Measurements from ENCODE around the gene GPR183. TPM values are rescaled to one million over a fixed set of nuclear protein-coding genes. Genes with fewer than 3 reads are reported as not detected.

The GPR183 gene, protein sequence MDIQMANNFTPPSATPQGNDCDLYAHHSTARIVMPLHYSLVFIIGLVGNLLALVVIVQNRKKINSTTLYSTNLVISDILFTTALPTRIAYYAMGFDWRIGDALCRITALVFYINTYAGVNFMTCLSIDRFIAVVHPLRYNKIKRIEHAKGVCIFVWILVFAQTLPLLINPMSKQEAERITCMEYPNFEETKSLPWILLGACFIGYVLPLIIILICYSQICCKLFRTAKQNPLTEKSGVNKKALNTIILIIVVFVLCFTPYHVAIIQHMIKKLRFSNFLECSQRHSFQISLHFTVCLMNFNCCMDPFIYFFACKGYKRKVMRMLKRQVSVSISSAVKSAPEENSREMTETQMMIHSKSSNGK
- total RNA-seq: 0.70 TPM

DNA sequence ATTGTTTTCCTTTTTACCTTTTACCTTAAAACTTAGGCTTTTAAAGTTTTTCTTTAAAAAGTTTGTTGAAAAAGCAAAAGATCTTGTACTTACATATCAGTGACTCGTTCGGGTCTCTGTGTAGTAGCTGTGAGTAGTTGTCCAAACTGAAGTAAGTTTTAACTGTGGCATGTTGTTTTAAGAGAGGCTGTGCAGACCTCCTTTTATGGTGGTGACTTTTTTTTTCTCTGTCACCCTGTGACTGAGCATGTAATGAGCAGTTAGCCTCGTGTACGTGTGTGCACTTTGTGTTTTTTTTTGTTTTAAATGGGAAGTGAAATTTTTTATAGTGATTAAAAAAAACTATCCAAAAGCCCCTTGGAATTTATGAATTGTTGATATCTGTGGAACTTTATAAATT, at the start of gene GPR183:
GPR183 (minus strand) TSS at position 153 of the 400 bp plus-strand sequence. CDS start 11,254 bp downstream, outside the sequence.
- no peak for DNase-seq (ENCODE audit: low spot score)
- ATAC-seq: peak; percentile 42

DNA sequence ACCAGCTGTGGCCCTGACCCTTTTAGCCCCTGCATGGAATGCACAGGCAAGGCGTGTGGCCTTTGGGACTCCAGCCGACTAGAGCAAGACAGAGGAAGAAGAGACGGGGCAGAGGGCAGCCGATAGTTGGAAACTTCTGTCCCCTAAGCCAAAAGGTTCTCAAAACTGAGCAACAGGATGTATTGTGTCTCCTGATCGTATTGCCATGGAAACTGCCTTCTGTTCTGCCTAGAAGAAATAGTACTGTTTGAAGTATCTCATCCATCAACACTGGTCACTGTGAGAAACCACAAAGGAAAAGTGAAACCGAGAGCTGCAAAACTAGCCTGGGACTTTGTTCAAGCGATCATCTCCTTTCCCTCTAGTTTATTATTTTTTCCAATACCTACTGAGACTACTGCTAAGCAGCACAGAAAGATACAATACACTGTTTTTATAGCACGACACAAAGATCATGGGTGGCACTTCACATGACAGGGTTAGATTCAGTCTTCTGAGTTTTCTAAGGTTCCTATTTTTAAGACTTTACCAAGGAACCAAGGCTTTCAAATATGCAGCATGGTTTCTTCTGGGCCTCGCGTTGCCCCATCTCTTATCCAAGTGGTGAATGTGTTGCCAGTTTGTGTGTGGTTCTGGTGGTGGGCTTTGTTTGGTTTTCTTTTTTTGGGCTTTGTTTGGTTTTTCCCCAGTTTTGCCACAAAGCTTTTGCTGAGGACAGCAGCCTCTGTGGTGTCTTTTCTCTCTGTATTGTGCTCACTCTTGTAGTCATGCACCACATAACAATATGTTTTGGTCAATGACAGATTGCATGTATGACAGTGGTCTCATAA, 49.3 kb upstream of the GPR183 start:
- ATAC-seq (peak; percentile 64), DNase-seq (ENCODE audit: low spot score) (no peak)

DNA sequence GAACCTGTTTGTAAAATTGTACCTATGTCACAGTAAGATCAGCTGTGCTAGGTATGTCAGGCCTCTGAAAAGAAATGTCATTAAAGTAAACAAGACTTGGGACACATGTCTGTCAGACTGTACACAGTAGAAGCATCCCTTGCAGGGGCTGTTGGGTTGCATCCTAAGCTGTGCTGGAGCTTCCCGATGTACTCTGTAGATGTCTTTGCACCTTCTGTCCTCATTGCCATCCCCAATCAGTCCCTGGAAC, 48.7 kb upstream of the GPR183 start:
- no peak for ATAC-seq
- no peak for DNase-seq (ENCODE audit: low spot score)

DNA sequence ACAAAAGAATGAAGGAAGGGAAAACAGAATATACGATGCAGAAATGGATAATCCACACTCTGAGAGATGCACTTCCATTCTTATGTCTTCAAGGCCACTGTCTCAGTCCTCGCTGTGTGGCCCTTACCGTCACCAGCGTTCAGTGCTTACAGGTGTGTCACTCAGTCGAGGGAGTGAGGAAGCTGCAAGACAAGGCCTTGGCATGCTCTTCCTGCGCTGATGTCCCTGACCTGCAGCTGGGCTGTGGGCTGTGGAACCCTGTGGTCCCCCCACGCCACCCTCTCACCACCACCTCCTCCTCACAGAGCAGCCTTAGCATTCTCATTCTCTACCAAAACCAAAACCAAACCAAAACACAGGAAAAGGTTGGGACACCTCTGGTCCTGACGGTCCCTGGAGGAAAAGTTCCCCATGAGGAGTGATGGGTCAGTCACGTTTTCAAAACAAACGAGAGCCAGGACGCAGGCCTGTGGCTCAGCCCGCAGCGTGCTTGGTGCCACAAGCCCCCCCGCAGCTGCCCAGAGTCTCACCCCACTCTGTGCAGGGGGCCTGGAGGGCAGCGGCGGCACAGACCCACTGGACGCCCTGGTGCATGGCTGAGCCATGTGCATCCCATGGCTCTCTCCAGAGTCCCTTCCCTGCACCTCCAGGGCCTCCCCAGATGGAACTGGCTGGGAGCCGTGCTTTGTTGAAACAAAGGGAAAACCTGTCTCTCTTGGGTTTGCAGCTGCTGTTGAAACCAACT, 48.2 kb upstream of the GPR183 start:
- DNase-seq (ENCODE audit: low spot score): no peak
- no peak for ATAC-seq

DNA sequence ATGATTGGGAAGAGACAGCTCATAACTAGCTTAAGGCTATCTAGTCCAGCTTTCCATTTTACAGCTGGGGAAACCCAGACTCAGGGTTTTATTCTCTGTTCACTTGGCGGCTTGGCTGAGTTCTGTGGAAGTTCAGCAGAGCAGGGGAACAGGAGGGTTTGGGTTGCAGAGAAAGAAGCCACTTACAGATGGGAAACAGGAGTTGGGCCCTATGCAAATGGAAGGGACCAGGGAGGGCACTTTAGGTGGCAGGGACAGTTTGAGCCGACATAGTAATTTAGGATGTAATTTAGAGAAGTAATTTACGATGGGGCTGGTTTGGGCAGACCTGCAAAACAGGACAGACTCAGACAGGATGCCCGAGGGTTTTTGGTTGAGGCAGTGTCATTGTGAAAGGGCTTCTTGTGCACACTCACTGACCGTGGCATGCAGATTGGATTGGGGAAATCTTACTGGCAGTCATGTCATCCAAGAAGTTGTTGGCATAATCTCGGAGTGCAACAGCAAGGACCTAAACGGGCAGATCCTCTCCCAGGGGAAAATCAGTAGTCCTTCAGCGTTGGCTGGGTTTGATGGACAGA, 47.3 kb upstream of the GPR183 start:
- DNase-seq (ENCODE audit: low spot score) (no peak), ATAC-seq (no peak)

DNA sequence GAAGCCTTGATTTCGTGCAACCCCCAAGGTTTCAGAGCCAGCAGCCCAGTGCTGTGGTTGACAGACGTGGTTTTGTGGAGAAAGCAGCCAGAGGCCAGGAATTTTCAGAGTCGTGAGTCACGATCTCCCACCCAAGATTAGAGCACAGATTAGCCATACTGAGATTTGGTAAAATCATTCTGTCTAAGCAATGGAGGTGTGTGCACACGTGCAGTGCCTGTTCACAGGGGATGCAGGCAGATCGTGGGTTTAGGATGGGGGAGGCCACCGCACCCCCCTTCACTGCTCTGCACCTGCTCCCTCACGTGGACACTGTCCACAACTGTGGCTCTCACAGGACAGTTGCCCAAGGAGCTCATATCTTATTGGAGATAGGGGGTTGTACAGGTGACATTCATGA, 46.6 kb upstream of the GPR183 start:
- DNase-seq (ENCODE audit: low spot score) (no peak), ATAC-seq (no peak)

DNA sequence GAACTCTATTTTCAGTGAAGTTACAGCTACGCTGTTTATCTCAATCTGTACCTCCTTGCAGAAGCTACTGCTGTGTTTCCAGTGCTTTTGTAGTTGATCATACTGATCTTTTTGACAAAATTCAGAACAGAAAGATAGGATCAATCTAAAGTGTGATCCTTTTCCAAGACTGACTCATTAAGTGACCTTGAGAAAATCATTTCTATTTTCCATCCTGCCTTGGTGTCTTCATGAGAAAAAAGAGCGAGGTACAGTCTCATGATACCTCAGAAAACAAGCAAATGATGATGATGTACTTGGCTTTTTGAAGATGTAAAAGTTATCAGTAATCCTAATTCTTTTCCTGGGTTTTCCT, 46.0 kb upstream of the GPR183 start:
- DNase-seq (ENCODE audit: low spot score): no peak

DNA sequence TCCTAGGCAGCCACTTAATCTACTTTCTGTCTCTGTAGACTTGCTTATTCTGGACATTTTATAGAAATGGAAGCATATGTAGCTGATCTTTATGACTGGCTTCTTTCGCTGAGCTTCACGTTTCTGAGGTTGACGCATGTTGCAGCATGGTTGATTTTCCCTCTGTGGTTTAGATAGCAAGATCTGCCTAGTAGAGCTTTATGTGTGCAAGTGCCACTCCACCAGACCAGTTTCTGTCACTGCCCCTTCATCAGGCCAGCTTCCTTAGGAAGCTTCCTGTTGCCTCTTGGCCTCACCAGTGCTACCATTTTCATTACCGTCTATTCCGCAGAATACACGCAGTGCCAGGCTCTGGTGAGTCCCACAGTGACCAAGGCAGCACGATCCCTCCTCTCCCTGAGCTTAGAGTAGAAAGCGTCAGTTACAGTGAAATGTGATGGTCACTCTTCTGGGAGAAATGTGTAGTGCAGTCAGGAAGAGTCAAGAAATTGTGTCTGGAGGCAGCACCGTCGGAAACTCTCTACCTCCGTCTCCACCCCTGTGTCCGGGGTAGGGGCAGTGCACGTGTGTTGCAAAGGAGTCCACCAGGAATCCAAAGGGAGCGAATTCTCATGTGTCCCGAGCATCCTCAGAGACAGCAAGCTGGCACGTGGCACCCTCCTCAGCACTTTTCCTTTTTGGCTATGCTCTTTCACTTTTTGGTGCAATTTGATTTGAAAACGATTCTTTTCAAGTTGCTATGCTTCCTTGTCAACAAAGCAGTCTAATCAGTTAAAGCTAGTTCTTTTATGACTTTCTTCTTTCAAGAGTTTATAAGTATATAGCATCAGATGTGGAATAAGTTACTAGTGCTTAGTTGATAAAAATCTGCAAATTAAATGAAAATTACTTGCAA, 45.4 kb upstream of the GPR183 start:
- no peak for ATAC-seq
- no peak for DNase-seq (ENCODE audit: low spot score)

More for the DNA sequence above, 46.0 kb upstream of the GPR183 start:
- ATAC-seq: no peak

DNA sequence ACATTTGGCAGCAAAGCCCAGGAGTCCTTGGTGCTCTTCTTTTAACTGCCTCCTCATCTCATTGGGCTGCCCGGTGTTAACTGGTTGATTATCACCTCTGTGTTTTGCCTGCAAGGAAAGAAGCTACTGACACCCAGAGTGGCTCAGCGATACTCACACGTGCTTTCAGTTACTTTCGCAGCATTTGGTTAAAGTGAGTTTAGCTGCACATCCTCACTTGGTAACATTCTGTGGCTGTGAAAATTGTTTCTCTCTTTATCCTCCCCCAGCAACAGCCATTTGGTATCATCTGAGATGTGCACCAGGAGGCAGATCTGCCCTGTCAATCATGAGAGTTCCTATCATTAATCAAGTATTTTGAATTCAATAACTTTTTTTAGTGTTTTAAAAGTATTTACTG, 44.6 kb upstream of the GPR183 start:
- DNase-seq (ENCODE audit: low spot score): no peak
- ATAC-seq: no peak

DNA sequence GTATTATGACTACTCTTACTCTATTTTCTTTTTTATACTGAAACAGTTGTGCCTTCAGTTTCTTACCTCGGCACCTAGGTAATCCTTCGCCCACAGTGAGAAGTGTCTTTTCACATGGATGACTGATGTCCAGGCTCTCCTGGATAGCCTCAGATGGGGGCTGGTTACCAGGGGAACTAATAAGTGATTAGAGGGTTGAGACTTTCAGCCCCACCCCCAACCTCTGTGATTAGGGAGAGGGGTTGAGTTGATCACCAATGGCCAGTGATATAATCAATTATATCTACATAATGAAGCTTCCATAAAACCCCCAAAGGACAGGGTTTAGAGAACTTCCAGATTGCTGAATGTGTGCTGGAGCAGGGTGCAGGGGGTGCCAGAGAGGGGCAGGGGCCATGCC, 43.0 kb upstream of the GPR183 start:
- ATAC-seq (no peak), DNase-seq (ENCODE audit: low spot score) (no peak)

DNA sequence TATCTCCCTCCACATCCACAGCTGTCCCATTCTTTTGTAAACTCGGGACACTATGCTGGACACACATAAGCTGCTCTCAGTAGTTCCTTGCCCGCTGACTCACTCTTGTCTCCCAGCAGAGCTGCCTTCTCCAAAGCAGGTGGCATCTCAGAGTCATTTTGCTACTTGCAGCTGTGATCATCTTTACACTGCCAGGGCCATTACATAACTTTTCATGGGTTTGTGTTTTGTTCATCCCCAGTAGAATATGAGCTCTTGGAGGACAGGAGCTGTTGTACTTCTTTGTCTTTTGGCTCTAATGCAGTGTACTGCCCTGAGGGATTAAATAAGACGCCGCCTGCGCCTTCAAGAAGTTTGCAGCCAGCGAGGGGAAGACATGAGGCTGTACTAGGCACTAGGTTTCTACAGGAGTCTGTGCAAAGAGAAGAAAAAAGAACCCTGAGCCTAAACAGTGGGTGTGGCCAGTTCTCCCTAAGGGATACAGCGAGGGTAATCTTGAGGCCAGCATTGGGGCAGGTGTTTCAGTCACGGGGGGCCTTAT, 40.8 kb upstream of the GPR183 start:
- ATAC-seq: no peak
- no peak for DNase-seq (ENCODE audit: low spot score)

DNA sequence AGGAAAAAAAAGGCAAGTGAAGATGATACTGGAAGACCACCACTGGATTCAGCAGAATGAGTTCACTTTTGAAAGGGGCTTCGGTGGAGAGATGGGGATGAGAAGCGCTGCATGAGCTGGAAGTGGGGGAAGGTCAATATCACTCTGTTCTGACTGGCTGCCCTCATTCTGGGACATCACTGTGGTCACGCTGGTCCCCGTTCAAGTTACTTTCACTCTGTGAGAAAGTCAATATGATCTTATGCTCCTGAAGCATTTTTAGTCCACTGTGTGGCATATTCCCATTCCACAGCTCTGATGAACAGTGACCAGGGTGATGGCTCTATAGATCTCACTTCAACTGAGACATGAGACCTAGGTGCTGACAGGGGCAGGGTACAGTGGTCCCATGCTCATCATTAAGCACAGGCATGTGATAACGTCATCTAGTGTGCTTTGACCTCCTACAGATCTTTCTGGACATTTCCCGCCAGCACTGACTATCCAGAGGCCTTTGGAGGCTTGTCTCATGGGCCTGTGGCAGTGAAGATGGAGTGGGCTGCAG, 40.2 kb upstream of the GPR183 start:
- DNase-seq (ENCODE audit: low spot score) (no peak), ATAC-seq (no peak)

DNA sequence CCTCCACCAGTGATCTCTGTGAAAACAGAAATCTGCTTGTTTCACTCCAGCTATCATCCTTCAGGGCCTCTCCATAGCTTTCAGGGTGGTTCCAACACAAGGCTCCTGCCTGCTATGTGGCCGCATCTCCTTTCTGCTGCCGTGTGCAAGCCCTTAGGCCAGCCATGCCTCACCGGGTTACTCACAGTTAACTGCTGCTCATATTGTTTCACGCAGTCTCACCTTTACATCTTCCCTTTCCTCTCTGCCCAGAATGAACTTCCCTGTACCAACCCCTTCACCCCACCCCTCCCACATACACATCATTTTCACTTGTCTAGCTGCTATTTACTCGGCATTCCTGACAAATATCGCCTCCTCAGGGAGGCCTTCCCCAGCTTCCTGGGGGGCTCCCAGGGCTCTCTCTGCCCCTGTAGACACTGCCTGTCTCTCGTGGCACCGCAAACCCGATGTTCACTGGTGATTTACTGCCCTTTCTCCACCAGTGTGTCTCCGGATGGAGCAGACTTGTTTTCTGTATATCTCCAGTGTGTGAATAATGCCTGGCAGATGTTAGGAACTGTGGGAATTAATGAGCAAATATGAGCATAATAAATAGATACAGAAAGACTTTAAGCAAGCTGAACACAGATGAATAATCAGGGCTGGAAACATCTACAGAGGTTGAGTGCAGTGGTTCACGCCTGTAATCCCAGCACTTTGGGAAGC, 39.3 kb upstream of the GPR183 start:
- ATAC-seq: no peak
- DNase-seq (ENCODE audit: low spot score): no peak

DNA sequence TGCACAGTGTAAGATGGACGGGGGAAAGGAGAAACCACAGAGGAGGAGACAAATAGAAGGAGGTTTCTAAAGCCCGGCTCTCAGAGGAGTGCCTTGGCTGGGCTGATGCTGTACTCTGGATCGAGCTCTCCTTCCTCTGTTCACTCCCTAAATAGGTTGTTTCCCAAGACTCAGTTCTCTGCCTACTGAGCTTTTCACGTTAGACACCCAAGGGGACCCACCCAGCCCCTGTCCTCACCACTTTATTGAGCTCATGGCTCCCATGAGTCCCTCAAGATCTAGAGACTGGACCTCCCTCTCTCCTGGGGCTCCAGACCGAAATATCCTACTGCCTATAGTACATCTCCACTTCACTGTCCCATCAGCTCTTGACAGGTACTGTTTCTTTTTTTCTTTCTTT, 38.1 kb upstream of the GPR183 start:
- no peak for ATAC-seq
- DNase-seq (ENCODE audit: low spot score): no peak

DNA sequence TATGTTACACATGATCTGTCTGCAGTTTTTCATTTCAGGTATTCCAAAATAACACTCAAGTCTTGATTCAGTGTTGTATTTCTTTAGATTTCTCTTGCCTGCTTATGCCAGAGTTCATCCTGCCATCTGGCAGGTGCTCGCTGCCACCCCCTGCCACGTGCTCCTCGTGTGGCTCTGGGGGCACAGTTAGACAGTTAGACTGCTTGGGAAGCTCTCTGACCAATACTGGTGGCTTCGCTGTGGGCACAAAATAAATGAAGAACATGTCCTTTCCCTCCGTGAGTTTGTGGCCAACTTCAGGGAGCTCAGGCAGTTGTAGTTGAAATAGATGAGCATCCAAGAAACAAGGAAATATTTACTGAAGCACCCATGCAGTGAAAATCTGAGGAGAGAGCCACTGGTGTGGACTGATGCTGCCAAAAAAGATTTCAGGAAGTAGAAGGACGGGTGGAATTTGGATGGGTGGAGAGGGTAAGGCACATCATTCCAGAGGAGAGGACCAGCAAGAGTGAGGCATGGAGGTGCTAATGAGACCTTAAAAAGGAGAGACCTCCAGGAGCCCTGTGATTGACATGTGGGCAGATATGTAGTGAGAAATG, 37.5 kb upstream of the GPR183 start:
- DNase-seq (ENCODE audit: low spot score): no peak
- ATAC-seq: no peak

DNA sequence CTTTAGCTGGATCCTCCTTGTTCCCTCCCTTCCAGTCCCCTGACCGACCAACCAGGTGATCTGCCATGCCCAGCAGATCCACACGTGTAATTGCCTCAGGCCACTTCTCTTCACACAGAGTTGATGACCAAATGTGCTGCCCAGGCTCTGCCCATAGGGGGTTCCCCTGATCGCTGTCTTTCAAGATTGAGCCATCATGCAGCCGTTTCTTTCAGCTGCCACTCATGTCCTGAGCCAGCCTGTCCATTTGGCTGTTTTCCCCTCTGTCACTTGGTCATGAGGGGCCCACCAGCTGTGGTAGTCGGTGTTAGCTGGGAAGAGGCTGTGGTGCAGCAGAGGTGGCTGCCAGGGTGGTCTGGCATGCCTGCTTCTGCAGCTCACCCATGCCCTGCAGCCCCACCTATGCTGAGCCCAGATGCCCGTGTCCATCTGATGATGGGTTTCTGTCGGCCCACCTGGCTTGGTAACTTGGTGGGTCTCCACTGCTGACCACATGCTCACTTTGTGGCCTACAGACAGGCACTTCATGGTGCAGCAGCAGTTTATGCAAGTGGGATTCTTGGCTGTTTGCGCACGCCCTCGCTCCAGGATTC, 35.6 kb upstream of the GPR183 start:
- ATAC-seq: no peak
- DNase-seq (ENCODE audit: low spot score): no peak

DNA sequence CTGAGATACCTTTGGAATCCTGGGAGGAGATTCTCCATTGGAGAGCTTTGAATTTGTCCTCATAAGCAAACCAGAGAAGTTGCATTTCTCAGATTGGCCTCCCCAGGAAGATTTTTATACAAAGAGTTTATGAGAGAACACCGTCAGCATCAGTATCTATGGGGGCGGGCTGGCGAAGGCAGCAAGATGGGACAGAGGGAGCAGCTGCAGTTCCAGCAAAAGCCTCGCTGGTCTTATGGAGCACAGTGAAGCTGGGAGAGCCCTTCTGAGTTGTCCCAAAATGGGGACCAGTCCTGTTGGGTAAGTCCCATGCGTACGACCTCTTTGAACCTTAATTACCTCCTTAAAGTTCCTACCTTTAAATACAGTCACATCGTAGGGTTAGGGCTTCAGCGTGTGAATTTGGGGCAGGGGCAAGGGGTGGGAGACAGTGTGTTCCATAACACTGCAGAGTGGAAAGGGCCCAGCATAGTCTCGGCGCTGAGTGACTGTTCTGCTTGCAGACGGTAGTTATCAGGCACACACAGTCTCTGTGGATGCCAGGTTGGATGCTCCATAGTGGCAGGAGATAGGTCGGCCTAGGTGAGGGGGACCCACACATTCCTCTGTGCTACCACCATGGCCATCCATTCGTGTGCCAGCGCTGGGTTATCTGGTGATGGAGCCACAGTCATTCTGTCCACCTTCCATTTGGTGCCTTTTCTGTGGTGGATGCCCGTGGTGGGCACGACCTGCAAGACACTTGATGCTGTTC, 34.9 kb upstream of the GPR183 start:
- ATAC-seq: no peak
- DNase-seq (ENCODE audit: low spot score): no peak

DNA sequence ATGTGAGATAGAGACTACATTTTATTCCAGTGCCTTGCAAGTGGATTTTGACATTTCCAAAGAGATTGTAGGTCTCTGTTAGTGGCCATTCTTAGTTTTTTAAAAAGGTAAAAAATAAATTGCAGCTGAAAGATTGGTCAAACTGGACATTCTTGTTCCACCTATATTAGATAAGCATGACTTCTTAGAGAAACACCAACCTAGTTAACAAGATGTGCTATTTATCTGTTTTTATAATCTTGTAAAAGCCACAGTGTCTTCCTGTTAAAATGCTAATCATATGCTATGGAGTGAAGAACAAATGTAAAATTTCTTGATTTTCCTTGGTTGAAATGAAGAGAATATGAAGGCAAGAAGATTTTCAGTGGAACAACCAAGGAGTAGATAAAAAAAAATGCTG, 33.4 kb upstream of the GPR183 start:
- ATAC-seq (no peak), DNase-seq (ENCODE audit: low spot score) (no peak)

Data from left lobe of liver (tissue), 2 donors.